Stimulated activated naive CD8-positive, alpha-beta T cell treated with anti-CD3 and anti-CD28 coated beads, Interleukin-15, amount 100 ng/mL, for 72 hours (primary cell): ENCODE measurements around the gene CA9.
"Not testable (repeated sequence)": the region's sequence is repeated elsewhere in the genome, so short reads cannot be mapped to it uniquely, and the experiment has no call there.

Experiments used
- ATAC-seq: fragments of 150-1000 bp; cut with Tn5 transposase; 2 replicates; pipeline ENCODE4 v1.10.0; 2021; ENCODE audit warnings: mild to moderate bottlenecking, moderate library complexity
- DNase-seq, 2 donors: peaks; one replicate each; pipeline ENCODE4 v3.0.0; 2021 to 2022
- H3K27ac Mint-ChIP-seq, 2 donors: one replicate each; pipeline ENCODE4 v1.8.0; 2022; ENCODE audit warnings: mild to moderate bottlenecking in 2 of 2, mixed read lengths in 2 of 2, moderate library complexity in 2 of 2
- H3K27me3 Mint-ChIP-seq: one replicate; pipeline ENCODE4 v1.8.0; 2022; ENCODE audit warnings: mixed read lengths
- H3K4me1 Mint-ChIP-seq: one replicate; pipeline ENCODE4 v1.8.0; 2022; ENCODE audit warnings: mild to moderate bottlenecking, mixed read lengths
- H3K4me3 Mint-ChIP-seq, 2 donors: one replicate each; pipeline ENCODE4 v1.8.0; 2022; ENCODE audit warnings: mild to moderate bottlenecking in 2 of 2, mixed read lengths in 2 of 2, moderate library complexity in 1 of 2
- H3K9me3 Mint-ChIP-seq, 2 donors: one replicate each; pipeline ENCODE4 v1.8.0; 2022; ENCODE audit warnings: mixed read lengths in 2 of 2

Gene CA9

GRCh38 chr9:35673132-35674024, at the start of gene CA9:
CA9 (plus strand) TSS chr9:35673928; CDS start chr9:35673960, 32 bp downstream.
- Mint-ChIP-seq H3K27ac (peak within 1 kb of the TSS in 1 of 2 donors; percentile 47), H3K27me3 (peaks cover 10% of the 10 kb centered on the region), H3K4me1 (peaks cover 17% of the 10 kb centered on the region), H3K4me3 (peak within 1 kb of the TSS; percentile 0 to 42), H3K9me3 (peaks cover 1% of the 10 kb centered on the region in 2 donors)
- no peak for DNase-seq
- no peak for ATAC-seq

DNA sequence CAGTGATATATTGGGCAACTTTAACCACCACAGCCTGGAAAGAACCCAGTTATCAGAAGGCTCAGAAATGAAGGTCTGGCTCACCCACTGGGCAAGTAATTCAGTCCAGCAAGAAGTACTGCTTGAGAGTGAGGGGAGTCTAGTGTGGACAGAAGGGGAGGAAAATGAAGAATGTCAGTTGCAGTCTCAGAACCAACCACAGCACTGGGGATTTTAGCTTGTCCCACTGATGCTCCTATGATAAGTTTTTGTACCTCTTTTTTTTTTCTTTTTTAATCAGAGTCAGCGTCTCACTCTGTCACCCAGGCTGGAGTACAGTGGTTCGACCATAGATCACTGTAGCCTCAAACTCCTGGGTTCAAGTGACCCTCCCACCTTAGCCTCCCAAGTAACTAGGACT, 46.2 kb upstream of the CA9 start:
- DNase-seq, result no peak
- H3K27ac Mint-ChIP-seq, result no peak overlapping the region
- H3K4me3 Mint-ChIP-seq, result no peak overlapping the region
- peaks cover 18% of the 10 kb centered on the region for H3K4me1 Mint-ChIP-seq
- no peaks in the 10 kb centered on the region for H3K27me3 Mint-ChIP-seq
- no peaks in the 10 kb centered on the region for H3K9me3 Mint-ChIP-seq
- no peak for ATAC-seq

DNA sequence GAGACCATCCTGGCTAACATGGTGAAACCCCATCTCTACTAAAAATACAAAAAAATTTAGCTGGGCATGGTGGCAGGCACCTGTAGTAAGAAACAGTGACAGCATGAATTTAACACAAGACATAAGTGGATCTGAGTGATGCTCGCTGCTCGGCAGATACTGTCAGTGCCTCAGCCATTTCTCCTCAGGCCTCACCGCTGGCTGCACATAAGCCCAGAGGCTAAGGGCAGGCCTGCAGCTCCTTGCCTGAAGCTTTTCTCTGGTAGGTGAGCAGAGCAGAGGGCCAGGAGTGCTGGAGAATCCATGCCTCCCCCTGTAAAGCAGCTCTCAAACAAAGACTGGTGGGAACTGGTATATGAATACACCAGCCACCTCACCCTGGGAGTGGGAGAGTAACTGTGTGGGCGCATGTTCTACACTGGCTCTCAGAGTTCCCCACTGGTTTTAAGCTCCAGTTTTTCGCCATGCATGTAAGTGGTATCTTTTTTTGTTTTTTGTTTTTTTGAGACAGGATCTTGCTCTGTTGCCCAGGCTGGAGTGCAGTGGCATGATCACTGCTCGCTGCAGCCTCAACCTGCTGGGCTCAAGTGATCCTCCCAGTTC, 45.2 kb upstream of the CA9 start:
- ATAC-seq (no peak), DNase-seq (no peak)
- Mint-ChIP-seq H3K9me3 (no peaks in the 10 kb centered on the region), H3K27ac (peak overlapping the region in 1 of 2 donors; percentile 48), H3K4me3 (no peak overlapping the region), H3K4me1 (peaks cover 18% of the 10 kb centered on the region), H3K27me3 (no peaks in the 10 kb centered on the region)

- no peak overlapping the region for H3K27ac Mint-ChIP-seq
- ATAC-seq, result no peak
- peaks cover 21% of the 10 kb centered on the region for H3K4me1 Mint-ChIP-seq
- H3K9me3 Mint-ChIP-seq, result no peaks in the 10 kb centered on the region
- H3K4me3 Mint-ChIP-seq, result no peak overlapping the region
- no peak for DNase-seq
- no peaks in the 10 kb centered on the region for H3K27me3 Mint-ChIP-seq
Observed at GRCh38 chr9:35629597-35629996, 44.1 kb upstream of the CA9 start.

- ATAC-seq (no peak), DNase-seq (no peak)
- H3K27ac Mint-ChIP-seq, result peak overlapping the region in 1 of 2 donors; percentile 35
- H3K9me3 Mint-ChIP-seq, result peaks cover 4 to 7% of the 10 kb centered on the region in 2 donors
- H3K4me1 Mint-ChIP-seq, result peaks cover 61% of the 10 kb centered on the region
- peak overlapping the region; percentile 16 to 40 for H3K4me3 Mint-ChIP-seq
- H3K27me3 Mint-ChIP-seq, result no peaks in the 10 kb centered on the region
Observed at GRCh38 chr9:35635730-35636129, 38.0 kb upstream of the CA9 start.

DNA sequence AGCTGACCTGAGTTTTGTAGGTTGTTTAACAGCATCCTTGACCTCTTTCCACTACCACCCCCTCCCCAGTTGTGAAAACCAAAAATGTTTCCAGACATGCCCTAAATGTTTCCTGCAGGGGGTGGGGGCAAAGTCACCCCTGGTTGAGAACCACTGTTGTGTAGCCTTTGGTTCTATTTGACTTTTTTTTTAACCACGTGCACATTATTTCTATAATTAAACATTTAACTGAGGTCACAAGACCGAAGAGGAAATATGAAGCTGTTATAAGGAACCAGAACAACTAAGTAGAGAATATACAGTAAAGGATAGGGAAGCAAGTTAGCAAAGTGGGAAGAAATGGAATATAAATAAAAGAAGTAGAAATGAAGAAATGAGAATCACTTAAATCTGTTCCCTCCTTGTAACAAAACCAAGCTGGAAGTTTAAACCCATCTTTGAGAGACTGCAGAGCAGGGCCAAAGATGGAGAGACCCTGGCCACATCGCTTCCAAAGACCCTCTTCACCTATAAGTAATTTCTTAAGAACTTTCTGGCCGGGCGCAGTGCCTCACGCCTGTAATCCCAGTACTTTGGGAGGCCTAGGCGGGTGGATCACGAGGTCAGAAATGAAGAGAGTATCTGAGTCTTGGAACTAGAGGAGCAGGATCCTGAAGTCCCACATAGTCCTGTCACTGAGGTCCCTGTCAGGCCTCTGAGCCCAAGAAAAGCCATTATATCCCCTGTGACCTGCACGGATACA, 37.4 kb upstream of the CA9 start:
- Mint-ChIP-seq H3K4me1 (peaks cover 66% of the 10 kb centered on the region), H3K27ac (peak overlapping the region in 1 of 2 donors; percentile 82), H3K27me3 (no peaks in the 10 kb centered on the region), H3K4me3 (peak overlapping the region; percentile 12 to 44), H3K9me3 (peaks cover 4 to 13% of the 10 kb centered on the region in 2 donors)
- DNase-seq, result no peak
- no peak for ATAC-seq

- peak overlapping the region in 1 of 2 donors; percentile 42 for H3K4me3 Mint-ChIP-seq
- ATAC-seq, DNase-seq, H3K27ac Mint-ChIP-seq, H3K27me3 Mint-ChIP-seq: not testable (repeated sequence)
- peaks cover 72% of the 10 kb centered on the region for H3K4me1 Mint-ChIP-seq
- H3K9me3 Mint-ChIP-seq, result peaks cover 4 to 13% of the 10 kb centered on the region in 2 donors
Observed at GRCh38 chr9:35636877-35637246, 36.9 kb upstream of the CA9 start.

GRCh38 chr9:35637427-35637955, 36.2 kb upstream of the CA9 start:
- not testable (repeated sequence) for H3K27ac Mint-ChIP-seq, DNase-seq, ATAC-seq, H3K27me3 Mint-ChIP-seq
- Mint-ChIP-seq H3K4me1 (peaks cover 72% of the 10 kb centered on the region), H3K4me3 (peak overlapping the region in 1 of 2 donors; percentile 42), H3K9me3 (peaks cover 4 to 13% of the 10 kb centered on the region in 2 donors)

DNA sequence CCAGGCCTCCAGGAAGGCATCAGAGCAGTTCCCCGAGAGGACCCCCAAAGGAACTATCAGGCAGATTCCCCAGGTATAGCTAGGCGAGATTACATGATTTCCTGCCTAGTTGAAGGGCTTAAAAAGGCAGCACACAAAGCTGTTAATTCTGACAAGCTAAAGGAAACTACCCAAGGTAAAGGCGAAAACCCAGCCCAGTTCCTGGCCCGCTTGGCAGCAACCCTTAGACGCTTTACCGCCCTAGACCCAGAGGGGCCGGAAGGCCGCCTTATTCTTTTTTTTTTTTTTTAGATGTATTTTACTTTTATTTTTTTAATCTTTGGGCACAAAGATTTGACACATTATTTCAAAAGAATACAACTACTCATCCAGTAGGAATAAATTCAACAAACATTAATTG, 35.0 kb upstream of the CA9 start:
- Mint-ChIP-seq H3K4me1 (peaks cover 79% of the 10 kb centered on the region), H3K4me3 (peak overlapping the region; percentile 21 to 38), H3K27ac (peak overlapping the region; percentile 77 to 92), H3K9me3 (peaks cover 4 to 13% of the 10 kb centered on the region in 2 donors)
- H3K27me3 Mint-ChIP-seq, ATAC-seq: not testable (repeated sequence)
- DNase-seq, result peak in 1 of 2 donors; percentile 42

DNA sequence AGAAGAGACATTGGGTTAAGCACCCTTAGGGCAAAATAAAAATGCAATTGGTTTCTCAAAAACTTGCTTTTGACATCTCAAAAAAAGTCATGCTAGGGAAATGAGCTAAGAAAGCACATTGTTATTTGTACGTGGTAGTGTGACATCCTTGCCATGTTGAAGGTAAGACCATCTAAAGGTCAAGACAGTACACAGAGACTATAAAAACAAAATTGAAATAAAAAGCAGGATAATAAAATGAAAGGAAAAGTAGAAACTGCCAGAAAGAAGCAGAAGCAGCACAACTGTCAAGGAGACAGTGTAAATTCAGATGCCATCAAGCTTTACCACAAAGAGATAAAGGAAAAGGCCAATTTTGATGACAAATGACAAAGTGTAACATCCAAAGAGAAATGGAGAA, 34.5 kb upstream of the CA9 start:
- ATAC-seq, result peak; percentile 68
- Mint-ChIP-seq H3K9me3 (peaks cover 4 to 13% of the 10 kb centered on the region in 2 donors), H3K27ac (peak overlapping the region; percentile 77 to 92), H3K4me3 (peak overlapping the region; percentile 64 to 75), H3K4me1 (peaks cover 80% of the 10 kb centered on the region)
- H3K27me3 Mint-ChIP-seq, DNase-seq: not testable (repeated sequence)

DNA sequence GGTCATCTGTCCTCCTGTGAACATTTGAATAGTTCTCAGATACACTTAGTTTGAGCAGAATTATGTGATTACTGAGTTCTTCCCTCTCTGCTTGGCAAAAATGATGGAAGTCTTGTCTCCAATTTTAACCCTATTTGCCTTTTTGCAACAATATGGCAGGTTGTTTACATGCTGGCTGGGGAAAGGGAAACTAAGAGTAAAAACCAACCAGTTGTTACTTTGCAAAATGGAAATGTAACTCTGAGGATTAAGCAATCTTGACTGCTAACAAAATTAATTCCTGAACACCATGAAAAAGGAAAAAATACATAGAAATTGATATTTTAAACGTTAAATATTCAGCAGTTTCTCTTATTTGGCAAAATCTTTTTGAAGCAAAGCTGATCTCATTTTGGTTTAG, 34.1 kb upstream of the CA9 start:
- Mint-ChIP-seq H3K27me3 (no peaks in the 10 kb centered on the region), H3K27ac (peak overlapping the region; percentile 77 to 92), H3K4me3 (peak overlapping the region; percentile 64 to 75), H3K4me1 (peaks cover 81% of the 10 kb centered on the region), H3K9me3 (peaks cover 4 to 13% of the 10 kb centered on the region in 2 donors)
- DNase-seq (no peak), ATAC-seq (no peak)

DNA sequence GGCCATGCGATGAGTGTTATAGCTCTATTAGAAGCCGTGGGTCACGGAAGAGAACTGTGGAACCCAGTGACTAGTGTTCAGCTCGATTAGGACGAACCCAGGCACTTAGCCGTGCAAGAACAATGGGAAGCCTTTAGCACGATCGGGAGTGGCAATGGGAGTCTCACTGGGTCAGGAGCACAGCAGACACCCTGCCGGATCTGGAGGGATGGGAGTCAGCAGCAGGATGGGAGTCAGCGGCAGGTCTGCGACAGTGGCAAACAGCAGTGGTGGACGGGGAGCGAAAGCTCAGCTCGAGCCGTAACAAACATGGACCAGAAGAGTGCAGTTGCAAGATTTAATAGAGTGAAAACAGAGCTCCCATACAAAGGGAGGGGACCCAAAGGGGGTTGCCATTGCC, 33.3 kb upstream of the CA9 start:
- not testable (repeated sequence) for H3K4me3 Mint-ChIP-seq, DNase-seq, ATAC-seq, H3K27me3 Mint-ChIP-seq, H3K27ac Mint-ChIP-seq
- Mint-ChIP-seq H3K9me3 (peaks cover 4 to 13% of the 10 kb centered on the region in 2 donors), H3K4me1 (peaks cover 80% of the 10 kb centered on the region)

- ATAC-seq, H3K27ac Mint-ChIP-seq, DNase-seq, H3K4me3 Mint-ChIP-seq, H3K27me3 Mint-ChIP-seq: not testable (repeated sequence)
- Mint-ChIP-seq H3K9me3 (peaks cover 4 to 13% of the 10 kb centered on the region in 2 donors), H3K4me1 (peaks cover 80% of the 10 kb centered on the region)
Observed at GRCh38 chr9:35641478-35641877, 32.2 kb upstream of the CA9 start.

- Mint-ChIP-seq H3K9me3 (peaks cover 4 to 13% of the 10 kb centered on the region in 2 donors), H3K27me3 (no peaks in the 10 kb centered on the region), H3K4me3 (no peak overlapping the region), H3K27ac (no peak overlapping the region), H3K4me1 (peaks cover 76% of the 10 kb centered on the region)
- DNase-seq, result no peak
- ATAC-seq, result no peak
Observed at GRCh38 chr9:35643046-35643445, 30.7 kb upstream of the CA9 start.

DNA sequence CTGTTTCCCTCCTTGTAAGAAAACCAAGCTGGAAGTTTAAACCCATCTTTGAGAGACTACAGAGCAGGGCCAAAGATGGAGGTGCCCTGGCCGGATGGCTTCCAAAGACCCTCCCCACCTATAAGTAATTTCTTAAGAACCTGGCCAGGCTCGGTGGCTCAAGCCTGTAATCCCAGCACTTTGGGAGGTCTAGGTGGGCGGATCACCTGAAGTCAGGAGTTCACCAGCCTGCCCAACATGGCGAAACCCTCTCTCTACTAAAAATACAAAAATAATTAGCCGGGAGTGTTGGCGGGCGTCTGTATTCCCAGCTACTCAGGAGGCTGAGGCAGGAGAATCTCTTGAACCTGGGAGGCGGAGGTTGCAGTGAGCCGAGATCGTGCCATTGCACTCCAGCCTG, 28.0 kb upstream of the CA9 start:
- ATAC-seq, H3K27me3 Mint-ChIP-seq, DNase-seq, H3K9me3 Mint-ChIP-seq: not testable (repeated sequence)
- Mint-ChIP-seq H3K4me1 (peaks cover 70% of the 10 kb centered on the region), H3K27ac (peak overlapping the region; percentile 84 to 96), H3K4me3 (peak overlapping the region; percentile 91 to 100)
